Smooth muscle cell (in vitro differentiated cells): ENCODE measurements around the gene IL31RA. TPM values are rescaled to one million over a fixed set of nuclear protein-coding genes. Genes with fewer than 3 reads are reported as not detected.

Source experiments
- DNase-seq: peaks from one replicate; lab custom pipeline; 2025; ENCODE audit not compliant: unreplicated experiment; lab: John Stamatoyannopoulos, UW
- H2AFZ ChIP-seq: fragments of 200-600 bp; sonication (generic); 2 replicates; pipeline ENCODE4 v1.6.0; 2016; ENCODE audit warnings: antibody characterized with exemption, low read depth, mild to moderate bottlenecking
- H3F3A ChIP-seq: fragments of 200-600 bp; sonication (generic); 2 replicates; pipeline ENCODE4 v1.6.0; 2017; ENCODE audit warnings: antibody characterized with exemption, low read depth
- H3K27ac ChIP-seq: fragments of 200-600 bp; sonication (generic); 2 replicates; pipeline ENCODE4 v1.5.1; 2016; ENCODE audit warnings: low read depth, mild to moderate bottlenecking
- H3K27me3 ChIP-seq: fragments of 200-600 bp; sonication (generic); 2 replicates; pipeline ENCODE4 v1.6.1; 2016; ENCODE audit warnings: low read depth, mild to moderate bottlenecking
- H3K36me3 ChIP-seq: fragments of 200-600 bp; sonication (generic); 2 replicates; pipeline ENCODE4 v1.5.1; 2016; ENCODE audit warnings: low read depth
- H3K4me1 ChIP-seq: fragments of 200-600 bp; sonication (generic); 2 replicates; pipeline ENCODE4 v1.5.1; 2016; ENCODE audit warnings: low read depth
- H3K4me2 ChIP-seq: fragments of 200-600 bp; sonication (generic); 2 replicates; pipeline ENCODE4 v1.6.0; 2016; ENCODE audit warnings: mild to moderate bottlenecking
- H3K4me3 ChIP-seq: fragments of 200-600 bp; sonication (generic); 2 replicates; pipeline ENCODE4 v1.5.1; 2016; ENCODE audit warnings: mild to moderate bottlenecking
- H3K79me2 ChIP-seq: fragments of 200-600 bp; sonication (generic); 2 replicates; pipeline ENCODE4 v1.6.0; 2016; ENCODE audit warnings: low read depth, mild to moderate bottlenecking
- H3K9ac ChIP-seq: fragments of 200-600 bp; sonication (generic); 2 replicates; pipeline ENCODE4 v1.6.0; 2016; ENCODE audit warnings: low read depth
- H3K9me3 ChIP-seq: fragments of 200-600 bp; sonication (generic); replicated peaks from 2 replicates; pipeline ENCODE4 v1.5.1; 2016; ENCODE audit warnings: low read depth
- H4K20me1 ChIP-seq: fragments of 200-600 bp; sonication (generic); 2 replicates; pipeline ENCODE4 v1.6.0; 2016; ENCODE audit warnings: low read depth
- CTCF ChIP-seq: fragments of 200-600 bp; sonication (generic); IDR thresholded peaks from 2 replicates; pipeline ENCODE4 v1.5.1; 2017; ENCODE audit warnings: borderline replicate concordance, mild to moderate bottlenecking, antibody characterized with exemption; ENCODE audit not compliant: insufficient read depth, poor library complexity, severe bottlenecking
- WGBS: methylation state at CpG from one replicate; pipeline ENCODE4 v1.1.7; 2016; ENCODE audit warnings: low lambda C conversion rate; 5-methylcytosine and 5-hydroxymethylcytosine counted together
- polyA plus RNA-seq: library from polyadenylated mRNA; unstranded; fragments of >200 nt; fragmentation: Nextera tagmentation; extraction: Ambion mirVana; gene quantifications from 2 replicates; pipeline ENCODE4 v1.2.1, GENCODE V29; 2016
- total RNA-seq: library from RNA; depleted of rRNA; stranded (reverse); fragments of >200 nt; gene quantifications from 2 replicates; pipeline ENCODE4 v1.2.3, GENCODE V29; 2014

Gene IL31RA
- total and polyA plus RNA-seq, 2 experiments from 2014 or later = 0.67 to 2.2 TPM

GRCh38 chr5:55841976-55842375 is 9.2 kb upstream of the IL31RA start:
- Histone ChIP-seq H3K4me2 (no peak overlapping the region), H3K4me1 (no peaks in the 10 kb centered on the region), H3K79me2 (no peaks in the 10 kb centered on the region), H3K9me3 (peaks cover 5% of the 10 kb centered on the region), H3K36me3 (no peaks in the 10 kb centered on the region), H3K4me3 (no peak overlapping the region), H3K9ac (no peak overlapping the region), H2AFZ (no peak overlapping the region), H3K27ac (no peak overlapping the region), H4K20me1 (no peaks in the 10 kb centered on the region), H3F3A (no peaks in the 10 kb centered on the region), H3K27me3 (no peaks in the 10 kb centered on the region)
- TF ChIP-seq CTCF = no peak
- DNase-seq = no peak
- 92% methylated on average over 2 of the region's 2 CpGs for WGBS

- Histone ChIP-seq H3K79me2 (no peaks in the 10 kb centered on the region), H3K9me3 (peaks cover 5% of the 10 kb centered on the region), H3K27ac (no peak overlapping the region), H3K4me3 (no peak overlapping the region), H3K36me3 (no peaks in the 10 kb centered on the region), H3K4me1 (peaks cover 6% of the 10 kb centered on the region), H2AFZ (no peak overlapping the region), H3K27me3 (no peaks in the 10 kb centered on the region), H3K9ac (no peak overlapping the region), H3F3A (peaks cover 12% of the 10 kb centered on the region), H3K4me2 (no peak overlapping the region), H4K20me1 (no peaks in the 10 kb centered on the region)
- no peak for DNase-seq
- WGBS = 38% methylated on average over 1 of the region's 1 CpG
- no peak for TF ChIP-seq CTCF
These were observed 3.3 kb upstream of the IL31RA start for GRCh38 chr5:55847837-55848236.

- DNase-seq = no peak
- H3K4me2 ChIP-seq = no peak overlapping the region
- no peak overlapping the region for H3K27ac ChIP-seq
- WGBS = 91% methylated on average over 2 of the region's 2 CpGs
- H3K9me3 ChIP-seq = peaks cover 5% of the 10 kb centered on the region
- H4K20me1 ChIP-seq = no peaks in the 10 kb centered on the region
- no peak overlapping the region for H2AFZ ChIP-seq
- H3K27me3 ChIP-seq = no peaks in the 10 kb centered on the region
- no peaks in the 10 kb centered on the region for H3K36me3 ChIP-seq
- no peak overlapping the region for H3K9ac ChIP-seq
- peaks cover 6% of the 10 kb centered on the region for H3K4me1 ChIP-seq
- no peak overlapping the region for H3K4me3 ChIP-seq
- H3F3A ChIP-seq = peaks cover 12% of the 10 kb centered on the region
- H3K79me2 ChIP-seq = no peaks in the 10 kb centered on the region
- TF ChIP-seq CTCF = no peak
These were observed 2.4 kb upstream of the IL31RA start for GRCh38 chr5:55848783-55849182.

GRCh38 chr5:55851675-55851979 is 470 bp downstream of the IL31RA start:
- no peak overlapping the region for H3K4me3 ChIP-seq
- H2AFZ ChIP-seq = peak overlapping the region; percentile 49
- TF ChIP-seq CTCF = no peak

More at GRCh38 chr5:55851675-55851979, 470 bp downstream of the IL31RA start:
- no peaks in the 10 kb centered on the region for H3K36me3 ChIP-seq
- DNase-seq = no peak
- H4K20me1 ChIP-seq = no peaks in the 10 kb centered on the region
- H3K27me3 ChIP-seq = no peaks in the 10 kb centered on the region
- H3K9ac ChIP-seq = peak overlapping the region; percentile 57
- H3K4me2 ChIP-seq = peak overlapping the region; percentile 70
- peaks cover 12% of the 10 kb centered on the region for H3F3A ChIP-seq
- WGBS = 78% methylated on average over 2 of the region's 2 CpGs
- H3K9me3 ChIP-seq = no peaks in the 10 kb centered on the region
- peaks cover 6% of the 10 kb centered on the region for H3K4me1 ChIP-seq
- H3K79me2 ChIP-seq = no peaks in the 10 kb centered on the region
- H3K27ac ChIP-seq = peak overlapping the region; percentile 86
